NCI-H2081 (cell line): Measurements from ENCODE around the gene ILKAP.

Source experiments
- DNase-seq, 2 experiments: peaks; one replicate each; lab custom pipeline; 2025; lab: John Stamatoyannopoulos, UW

ILKAP gene

DNA sequence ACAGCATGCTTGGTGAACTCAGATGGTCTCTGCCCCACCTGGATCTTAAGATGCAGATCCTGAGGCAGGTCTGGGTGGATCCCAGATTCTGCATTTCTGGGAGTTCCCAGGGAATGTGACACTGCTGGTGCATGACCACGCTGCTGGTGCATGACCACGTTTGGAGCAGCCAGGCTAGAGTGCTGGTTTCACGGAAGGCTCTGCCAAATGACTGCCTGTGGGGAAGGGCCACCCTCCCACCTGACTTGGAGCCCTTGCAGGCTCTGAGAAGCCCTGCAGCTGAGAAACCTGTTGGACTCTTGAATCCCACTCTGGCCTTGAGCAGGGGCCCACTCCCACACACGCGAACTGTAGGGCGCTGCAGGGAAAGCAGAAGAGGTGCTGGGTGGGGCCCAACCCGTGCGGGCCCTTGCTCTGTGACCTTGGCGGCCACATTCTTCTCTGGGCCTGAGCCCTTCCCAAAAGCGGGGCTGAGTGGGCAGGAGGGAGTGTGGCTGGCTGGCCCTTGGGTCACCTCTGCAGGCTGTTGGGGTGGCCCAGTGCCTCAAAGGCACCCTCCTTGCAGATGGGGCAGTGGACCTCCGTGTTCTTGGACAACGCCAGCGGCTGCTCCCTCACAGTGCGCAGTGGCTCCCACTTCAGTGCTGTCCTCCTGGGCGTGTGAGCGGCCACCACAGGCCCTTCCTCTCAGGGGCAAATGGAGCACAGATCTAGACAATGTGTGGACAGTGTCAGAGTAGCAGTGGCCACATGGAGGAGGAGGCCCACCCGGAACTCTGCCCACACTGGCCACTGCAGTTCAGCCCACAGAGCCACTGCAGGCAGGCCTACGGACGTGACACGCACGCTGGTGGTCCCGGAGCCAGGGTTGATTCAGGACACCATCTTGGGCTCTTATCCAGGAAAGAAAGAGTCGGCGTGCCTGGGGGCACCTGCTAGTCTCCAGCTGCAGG, 36.8 kb downstream of the ILKAP start:
- no peak for DNase-seq

DNA sequence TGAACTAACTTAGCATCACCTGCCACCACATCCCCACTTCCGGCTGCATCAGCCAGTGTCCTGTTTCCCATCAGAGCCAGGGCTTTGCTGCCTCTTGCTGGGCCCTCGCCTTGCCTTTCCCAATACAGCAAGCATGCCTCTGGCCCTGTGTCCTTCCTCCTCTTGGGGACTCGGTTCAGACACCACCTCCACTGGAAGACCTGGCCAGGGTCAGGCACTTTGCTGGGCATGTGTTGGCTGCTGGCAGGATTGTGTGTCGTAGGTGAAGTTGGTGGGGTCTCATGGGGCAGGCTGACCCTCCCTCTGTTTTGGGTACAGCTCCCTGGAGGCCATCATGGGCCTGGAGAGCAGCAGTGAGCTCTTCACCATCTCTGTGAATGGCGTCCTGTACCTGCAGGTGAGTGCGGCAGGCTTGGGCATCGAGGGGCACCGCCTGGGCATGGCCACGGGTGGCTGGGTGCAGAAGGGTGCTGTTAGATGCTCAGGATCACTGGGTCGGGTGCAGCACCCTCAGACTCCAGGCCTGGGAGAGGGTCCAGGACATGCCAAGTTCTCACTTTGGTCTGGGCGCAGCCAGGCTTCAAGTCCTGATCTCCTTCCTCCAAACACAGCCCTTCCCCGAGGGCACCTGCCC, 38.1 kb downstream of the ILKAP start:
- no peak for DNase-seq

DNA sequence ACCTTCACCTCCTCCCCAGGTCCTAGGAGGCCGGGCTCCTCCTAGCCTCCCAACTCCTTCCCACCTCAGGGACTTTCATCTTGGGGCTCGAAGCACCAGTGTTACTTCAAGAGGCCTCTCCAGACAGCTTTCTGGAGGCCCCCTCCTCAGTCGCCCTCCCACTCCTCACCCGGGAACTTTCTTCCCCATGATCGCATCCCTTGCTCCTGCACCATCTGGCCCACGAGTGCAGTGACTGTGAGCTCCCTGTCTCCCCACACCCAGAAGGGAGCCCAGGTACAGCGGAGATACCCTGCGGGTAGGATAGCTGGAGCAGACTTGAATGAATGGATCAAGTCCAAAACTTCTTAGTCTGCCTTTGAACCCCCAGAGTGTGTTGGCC, 38.6 kb downstream of the ILKAP start:
- DNase-seq: no peak

DNA sequence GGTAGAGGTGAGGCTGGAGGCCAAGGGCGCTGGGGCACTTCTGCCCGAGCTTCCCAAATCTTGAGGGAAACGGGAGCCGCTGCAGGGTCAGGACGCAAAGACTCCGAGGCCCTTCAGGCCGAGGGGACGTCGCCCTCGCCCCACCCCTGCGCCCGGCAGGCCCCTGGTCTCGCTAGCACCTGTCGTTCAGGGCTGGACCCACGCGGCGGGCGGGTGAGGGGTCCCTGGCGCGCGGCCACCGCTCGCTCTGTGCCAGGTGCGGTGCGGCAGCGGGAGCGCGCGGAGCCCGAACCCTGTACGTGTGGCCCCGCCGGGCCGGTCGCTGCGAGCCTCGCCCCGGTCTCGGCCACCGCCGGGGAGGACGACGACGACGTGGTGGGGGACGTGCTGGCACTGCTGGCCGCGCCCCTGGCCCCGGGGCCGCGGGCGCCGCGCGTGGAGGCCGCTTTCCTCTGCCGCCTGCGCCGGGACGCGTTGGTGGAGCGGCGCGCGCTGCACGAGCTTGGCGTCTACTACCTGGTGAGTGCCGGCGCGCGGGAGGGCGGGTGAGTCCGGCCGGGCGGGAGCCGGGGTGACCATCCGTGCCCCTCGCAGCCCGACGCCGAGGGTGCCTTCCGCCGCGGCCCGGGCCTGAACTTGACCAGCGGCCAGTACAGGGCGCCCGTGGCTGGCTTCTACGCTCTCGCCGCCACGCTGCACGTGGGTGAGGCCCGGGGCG, 39.9 kb downstream of the ILKAP start:
- no peak for DNase-seq

DNA sequence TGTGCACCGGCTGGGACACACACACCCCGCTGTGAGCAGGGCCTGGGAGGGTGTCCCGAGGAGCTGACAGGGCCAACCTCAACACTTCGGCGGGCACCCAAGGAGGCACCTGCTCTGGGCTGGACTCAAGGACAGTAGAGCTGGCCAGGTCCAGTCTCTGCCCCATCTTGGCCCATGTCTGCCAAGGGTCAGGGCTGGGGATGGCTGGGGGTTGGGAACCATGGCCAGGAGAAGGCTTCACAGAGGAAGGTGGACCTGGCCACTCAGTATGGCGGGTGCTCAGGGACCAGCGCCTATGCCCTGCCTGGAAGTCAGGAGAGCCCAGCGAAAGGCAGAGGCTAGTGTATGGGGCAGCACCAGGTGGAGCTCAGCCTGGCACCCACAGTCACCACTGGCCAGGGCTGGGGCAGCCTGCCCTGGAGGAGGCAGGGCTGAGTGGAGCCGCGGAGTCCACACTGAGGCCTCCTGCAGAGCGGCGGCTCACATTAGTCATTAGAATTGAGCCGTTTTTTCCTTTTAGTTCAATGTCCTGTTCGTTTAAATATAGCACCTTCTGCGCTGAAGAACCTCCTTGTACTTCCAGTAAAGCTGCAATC, 40.6 kb downstream of the ILKAP start:
- DNase-seq: no peak

DNA sequence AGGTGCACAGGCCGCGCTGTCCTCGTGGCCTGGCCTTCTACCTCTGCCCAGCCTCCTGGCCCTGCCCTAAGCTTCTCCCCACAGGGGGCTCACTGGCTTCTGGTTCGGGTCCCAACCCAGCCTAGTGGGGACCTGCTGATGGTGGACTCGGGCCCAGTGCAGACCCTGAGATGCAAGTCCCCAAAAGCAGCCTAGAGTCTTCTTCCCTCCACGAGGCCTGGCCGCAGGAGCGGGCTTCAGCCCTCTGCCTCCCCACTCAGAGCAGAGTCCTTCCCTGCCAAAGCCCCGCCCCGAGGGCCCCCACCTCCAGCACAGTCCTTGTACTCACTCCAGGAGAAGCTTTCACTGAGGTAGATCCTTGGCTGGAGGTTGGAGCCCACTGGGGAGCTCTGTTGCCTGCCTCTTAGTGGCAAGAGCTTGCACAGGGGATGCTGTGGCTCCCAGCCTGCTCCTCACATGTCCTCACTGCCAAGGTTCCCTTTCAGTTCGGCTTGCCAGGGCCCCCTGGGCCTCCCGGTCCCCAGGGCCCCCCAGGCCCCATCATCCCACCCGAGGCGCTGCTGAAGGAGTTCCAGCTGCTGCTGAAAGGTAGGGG, 41.1 kb downstream of the ILKAP start:
- no peak for DNase-seq

DNA sequence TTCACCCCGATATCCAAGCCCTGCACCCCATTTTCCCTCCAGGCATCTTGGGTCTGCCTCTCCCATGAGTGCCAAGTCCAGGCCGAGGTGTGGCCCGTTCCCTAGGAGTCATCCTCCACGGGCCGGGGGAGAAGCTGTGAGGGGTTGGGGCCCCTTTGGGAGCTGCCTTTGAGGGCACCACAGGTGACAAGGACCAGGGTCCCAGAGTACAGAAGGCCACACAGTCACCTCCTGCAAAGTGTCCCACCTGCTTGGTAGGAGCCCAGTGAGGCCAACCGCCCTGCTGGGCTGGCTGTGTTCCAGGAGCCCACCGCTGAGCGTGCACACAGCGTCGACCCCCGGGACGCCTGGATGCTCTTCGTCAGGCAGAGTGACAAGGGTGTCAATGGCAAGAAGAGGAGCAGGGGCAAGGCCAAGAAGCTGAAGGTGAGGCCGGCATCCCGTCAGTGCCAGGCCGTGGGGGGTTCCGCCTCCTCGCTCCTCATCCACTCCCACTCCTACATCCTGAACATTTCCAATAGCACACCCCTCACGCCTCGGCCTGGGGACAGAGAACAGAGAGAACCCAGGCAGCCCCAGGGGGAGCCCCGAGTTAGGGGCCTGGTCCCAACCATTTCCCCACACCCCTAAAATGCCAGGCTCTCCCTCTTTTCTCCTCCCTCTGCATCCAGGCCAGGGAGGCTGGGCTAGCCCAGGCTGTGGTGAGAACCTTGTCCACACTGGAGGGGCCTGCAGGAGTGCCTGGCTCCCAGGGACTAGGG, 42.0 kb downstream of the ILKAP start:
- DNase-seq: no peak

DNA sequence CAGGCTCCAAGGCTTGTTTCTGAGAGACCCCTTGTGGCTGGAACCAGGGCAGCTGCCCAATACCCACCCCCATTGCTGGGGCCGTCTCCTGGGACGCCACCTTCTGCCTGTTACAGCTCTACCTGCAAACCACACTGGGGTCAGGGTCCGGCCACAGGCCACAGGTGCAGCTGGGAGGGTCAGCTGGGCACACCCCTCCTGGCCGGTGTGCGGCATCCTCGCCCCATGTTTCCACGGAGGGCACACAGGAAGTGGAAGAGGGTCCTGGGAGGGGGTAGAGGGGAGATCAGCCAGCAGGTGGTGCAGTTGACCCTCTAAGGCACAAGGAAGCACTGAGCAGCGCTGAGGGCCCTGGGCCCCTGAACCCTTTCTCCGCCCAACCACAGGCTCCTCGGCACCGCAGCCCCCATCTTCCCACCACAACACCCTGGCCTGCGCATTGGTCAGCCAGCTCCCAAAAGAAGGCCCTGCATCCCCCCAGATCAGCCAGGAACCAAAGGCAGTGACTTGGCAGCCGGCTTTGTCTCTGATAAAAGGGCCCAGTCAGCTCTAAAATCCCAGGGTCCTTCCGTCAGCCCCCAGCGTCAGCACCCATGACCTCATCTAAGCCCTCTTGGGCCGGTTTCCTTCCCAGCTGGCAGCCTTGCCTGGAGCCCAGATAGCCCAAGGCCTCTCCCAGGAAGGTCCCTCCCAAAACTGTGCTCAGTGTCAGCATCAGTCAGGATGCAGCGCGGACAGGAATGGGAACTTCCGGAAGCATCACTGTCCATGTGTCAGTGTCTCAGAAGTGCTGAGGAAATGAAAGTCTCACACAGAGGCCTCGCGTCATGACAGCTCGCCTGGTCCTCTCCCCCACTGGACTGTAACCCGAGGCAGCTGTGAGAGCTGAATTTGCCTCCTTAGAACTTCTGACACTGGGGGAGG, 43.0 kb downstream of the ILKAP start:
- no peak for DNase-seq

DNA sequence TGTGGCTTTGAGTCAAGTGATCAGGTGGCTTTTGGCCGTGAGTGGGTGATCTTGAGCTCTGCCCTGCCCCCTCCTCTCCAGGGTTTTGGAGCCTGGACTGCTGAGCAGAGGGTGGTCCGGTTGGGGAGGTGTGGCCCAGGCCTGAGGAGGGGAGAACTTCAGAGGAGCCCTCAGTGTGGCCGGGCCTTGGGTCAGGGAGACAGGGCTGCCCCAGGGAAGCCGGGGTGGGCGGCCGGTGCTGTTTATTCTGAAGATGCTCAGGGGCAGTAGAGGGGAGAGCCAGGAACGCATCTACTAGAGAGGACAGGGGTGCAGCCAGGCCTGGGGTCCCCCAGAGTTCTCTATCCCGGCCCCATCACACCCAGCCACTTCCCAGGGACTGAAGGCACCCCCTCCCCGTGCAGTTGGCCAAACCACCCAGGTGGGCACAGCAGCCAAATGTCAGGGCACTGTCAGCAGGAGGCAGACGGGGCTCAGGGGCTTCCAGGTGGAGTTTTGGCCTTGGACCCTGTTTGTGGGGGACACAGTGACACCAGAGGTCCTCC, 43.8 kb downstream of the ILKAP start:
- no peak for DNase-seq

DNA sequence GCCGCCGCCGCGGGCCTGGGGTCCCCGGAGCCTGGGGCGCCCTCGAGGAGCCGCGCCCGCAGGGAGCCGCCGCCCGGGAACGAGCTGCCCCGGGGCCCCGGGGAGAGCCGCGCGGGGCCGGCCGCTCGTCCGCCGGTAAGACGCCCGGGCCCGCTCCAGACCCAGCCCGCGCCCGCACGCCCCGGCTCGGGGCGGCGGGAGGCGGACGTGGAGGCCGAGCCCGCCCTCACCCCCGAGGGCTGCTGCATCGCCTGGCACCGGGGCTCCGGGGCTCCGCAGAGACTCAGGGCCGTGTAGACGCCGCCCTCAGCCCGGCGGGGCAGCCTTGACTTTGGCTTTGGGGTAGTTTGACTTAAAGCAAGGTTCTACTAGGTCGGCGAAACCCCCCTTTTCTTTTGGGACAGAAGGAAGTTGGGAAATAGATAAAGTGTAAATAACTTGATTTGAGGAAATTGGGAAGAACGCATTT, 44.4 kb downstream of the ILKAP start:
- DNase-seq: no peak

DNA sequence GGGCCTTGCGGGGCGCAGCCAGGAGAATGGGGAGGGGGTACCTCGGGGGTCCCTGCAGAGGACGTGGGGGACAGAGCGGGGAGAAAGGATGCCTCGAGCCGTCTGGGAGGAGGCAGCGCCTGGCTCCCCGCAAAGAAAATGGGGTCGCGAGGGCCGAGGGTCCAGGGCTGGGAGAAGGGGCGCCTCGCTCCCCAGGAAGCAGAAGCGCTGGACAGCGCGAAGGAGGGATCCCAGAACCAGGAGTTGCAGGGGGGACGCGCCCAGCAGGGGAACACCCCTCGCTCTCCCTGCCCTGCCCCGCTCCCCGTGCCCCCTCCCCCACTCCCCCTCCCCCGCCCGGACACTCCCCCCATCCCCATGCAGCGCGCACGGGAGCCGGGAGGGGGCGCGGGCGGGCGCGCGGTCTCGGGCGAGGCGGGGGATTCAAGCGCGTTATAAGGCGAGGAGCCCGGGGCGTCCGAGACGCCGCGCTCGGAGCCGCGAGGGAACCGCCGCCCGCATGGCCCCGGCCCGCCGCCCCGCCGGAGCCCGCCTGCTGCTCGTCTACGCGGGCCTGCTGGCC, 44.9 kb downstream of the ILKAP start, which contains the start of gene ERFE:
Gene ERFE, plus strand, starts transcription at position 462 of the 562 bp plus-strand sequence. Its CDS starts 38 bp downstream, at position 500.
- DNase-seq: peak in 1 of 2 experiments; percentile 14

DNA sequence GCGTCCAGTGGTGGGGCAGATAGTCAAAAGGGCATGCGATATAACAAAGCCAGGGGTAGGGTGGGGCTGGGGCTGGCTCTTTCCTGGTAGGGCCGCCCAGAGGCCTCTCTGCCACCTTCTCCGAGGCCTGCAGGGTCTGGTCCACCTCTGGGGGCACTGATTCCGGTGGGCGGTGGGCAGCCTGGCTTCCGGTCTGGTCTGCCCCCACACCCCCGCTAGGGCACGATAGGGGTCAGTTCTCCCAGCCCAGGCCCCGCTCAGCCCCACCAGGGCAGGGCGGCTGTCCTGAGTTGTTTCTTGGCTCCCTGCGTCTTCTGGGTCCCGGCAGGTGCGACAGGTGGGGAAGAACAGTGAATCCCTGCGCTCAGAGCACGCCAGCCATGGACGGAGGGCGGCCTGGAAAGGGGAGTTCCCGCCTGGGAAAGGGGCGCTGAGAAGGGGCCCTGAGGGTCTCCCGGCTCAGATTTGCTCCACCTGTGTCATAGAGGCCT, 45.4 kb downstream of the ILKAP start:
- DNase-seq: no peak

DNA sequence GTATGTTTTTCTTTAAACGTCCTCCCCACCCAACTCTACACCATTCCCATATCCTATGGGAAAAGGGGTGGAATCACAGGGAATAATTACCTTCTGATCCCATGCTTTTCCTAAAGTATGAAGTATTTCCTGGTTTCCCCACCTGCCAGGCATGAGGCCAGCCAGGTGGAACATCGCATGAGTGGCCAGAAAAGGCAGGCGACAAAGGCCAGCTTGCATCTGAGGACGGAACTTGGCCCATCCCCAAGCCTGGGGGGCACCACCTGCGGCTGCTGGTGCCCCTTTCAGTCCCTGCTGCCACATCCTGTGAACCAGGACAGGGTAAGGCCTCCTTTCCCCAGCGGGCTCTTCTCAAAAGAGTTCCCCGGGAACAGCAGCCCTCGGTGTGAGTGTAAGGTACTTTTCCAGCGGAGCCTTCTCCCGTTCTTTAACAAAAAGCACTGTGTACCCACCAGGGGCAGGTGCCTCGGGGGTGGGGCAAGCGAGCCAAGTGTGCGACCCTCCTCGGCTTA, 45.9 kb downstream of the ILKAP start:
- DNase-seq: peak in 1 of 2 experiments; percentile 36

DNA sequence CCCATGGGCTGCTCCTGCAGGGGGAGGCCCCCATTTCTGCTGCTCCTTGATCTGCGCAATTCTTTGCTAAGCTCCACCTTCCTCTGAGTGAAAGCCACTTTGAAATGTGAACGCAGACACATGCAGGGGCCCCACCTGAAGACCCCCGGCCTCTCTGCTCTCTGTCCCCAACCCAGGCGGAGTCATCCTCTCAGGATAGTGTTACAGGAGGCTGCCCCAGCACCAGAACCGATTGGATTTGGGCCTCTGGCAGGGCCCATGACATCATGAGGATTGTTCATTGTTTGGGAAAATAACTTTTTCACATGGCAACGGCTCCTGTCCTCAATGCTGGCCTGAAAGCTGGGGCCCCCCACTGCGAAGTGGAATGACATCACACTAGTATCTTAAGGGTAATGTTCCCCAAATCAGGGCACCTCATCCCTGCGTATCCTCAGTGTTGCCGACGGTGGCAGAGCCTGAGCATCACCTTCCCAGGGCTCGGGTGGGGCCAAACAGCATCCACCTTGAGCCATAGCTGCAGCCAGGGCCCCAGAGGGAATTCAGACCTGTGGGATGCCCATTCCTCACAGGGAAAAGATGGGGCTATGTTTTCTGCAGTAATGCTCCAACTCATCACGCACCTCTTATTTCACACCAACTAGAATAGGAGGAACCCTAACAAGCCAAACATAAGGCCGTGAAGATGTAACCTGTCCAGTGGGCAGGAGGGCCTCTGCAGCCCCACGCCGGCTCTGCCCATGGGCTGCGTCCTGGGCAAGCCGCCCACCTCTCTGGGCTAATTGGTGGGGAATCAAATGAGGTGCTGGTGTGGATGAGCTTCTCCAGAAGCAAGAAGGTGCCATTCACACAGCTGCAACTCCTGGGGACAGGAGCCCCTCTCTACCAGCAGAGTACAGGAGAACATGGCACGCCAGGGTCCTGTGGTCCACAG, 47.5 kb downstream of the ILKAP start:
- DNase-seq: no peak

DNA sequence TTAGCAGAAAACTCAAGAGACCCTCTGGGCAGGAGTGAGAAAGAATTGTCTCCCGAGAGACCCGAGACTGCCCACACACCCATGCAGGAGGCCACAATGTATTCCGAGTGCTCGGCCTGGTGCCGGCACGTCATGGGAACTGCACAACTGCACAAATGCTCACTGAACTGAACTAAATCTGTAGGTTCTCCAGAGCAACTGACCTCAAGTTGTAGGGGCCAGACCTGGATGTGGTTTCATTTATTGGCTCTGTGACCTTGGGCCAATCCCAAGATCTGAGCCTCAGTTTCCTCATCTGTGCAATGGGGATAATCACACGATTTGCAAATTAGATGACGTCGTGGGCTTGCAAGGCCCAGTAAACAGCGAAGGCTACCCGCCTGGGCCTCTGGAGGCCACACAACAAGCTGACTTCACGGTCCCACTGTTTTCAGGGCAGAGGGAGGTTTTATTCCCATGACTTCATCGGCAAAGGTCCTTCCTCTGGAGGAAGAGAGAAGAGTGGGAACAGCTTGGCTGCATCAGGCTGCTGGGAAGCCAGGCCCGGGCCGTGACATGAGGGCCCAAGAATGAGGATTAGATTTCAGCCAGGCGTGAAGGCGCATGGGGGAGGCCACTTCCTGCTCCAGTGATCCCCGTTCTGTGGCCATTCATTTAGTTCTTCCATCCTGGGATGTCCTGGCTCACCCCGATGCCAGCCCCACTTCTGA, 48.3 kb downstream of the ILKAP start:
- no peak for DNase-seq

DNA sequence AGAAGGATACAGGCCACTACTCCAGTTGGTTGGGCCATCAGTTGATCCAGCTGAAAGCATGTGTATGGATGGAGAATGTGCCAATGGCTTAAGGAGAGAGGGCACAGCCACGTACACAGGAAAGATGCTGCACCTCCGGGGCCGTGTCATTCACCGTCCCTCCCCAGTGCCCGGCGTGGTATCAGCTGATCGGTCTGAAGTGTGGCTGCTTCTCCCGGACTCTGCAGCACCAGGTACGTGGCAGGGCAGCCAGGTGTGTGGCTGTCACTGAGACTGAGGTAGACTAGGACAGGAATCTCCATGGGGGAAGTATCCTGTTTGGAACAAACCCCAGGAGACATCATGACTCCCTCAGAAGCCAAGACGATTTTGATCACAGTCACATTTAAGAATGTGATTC, 48.9 kb downstream of the ILKAP start:
- no peak for DNase-seq
